Measurements from ENCODE around the gene UXS1. TPM values are rescaled to one million over a fixed set of nuclear protein-coding genes. Genes with fewer than 3 reads are reported as not detected.
"Not testable (repeated sequence)": the region's sequence is repeated elsewhere in the genome, so short reads cannot be mapped to it uniquely, and the experiment has no call there.

The UXS1 gene
- total RNA-seq (100 to 1,000 TPM in 4 of 5 donors, 10 to 100 TPM in 1; 90.8 to 167 (median 145) TPM), total RNA-seq (23.5 to 142 (median 69.5) reads per million in 29 experiments)
- total RNA-seq (2013): 102 TPM

DNA sequence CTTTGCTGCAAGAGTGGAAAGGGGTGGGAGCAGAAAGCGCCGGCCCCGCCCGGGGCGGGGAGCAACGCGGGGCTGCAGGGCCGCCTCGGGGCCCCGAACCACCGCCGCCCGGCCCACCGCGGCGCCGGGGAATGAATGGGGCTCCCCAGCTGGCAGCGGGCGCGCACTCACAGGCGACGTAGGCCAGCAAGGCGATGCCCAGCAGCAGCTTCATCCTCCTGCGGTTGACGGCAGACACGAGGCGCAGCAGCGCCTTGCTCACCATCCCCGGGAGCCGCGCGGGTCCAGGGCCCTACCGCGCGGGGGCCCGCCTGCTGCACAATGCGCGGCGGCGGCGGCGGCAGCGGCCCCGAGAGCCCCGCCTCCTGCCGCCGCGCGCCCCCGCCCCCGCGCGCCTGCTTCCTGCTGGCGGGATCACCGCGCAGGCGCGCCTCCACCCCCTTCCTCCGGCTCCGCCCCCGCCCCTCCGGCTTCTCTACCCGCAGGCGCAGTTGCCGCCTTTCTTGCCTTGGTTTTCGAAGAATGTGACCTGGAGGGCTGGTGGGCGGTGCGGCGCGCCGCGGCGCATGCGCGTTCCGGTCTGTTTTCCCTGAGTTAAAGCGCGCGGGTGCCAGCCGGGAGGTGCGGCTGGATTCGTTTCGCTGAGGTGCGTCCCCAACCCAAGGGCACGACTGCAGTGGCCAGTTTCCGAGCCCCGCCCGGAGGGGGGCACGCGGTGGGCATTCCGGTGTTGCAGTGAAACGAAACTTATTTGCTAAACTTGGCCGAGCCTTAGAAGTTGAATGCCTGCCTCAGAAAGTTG, at the start of gene UXS1:
Gene UXS1 (minus strand): TSS at position 325 of the 802 bp plus-strand sequence. CDS start 60 bp downstream, at position 265.
- POLR2A ChIA-PET: no interaction called here
- Histone ChIP-seq H3K9me3 (no peaks in the 10 kb centered on the region), H3K27me3 (replicated peaks in 1 of 2; ENCODE audit: control insufficient read depth in 2 of 2, extremely low read depth in 1 of 2, insufficient read depth in 2 of 2, low read length in 1 of 2) (peaks cover 0 to 4% of the 10 kb centered on the region in 2 experiments), H3K27ac (ENCODE audit: low read length) (peak within 1 kb of the TSS; percentile 61), H3K4me3 (ENCODE audit: control insufficient read depth in 1 of 2, extremely low read depth in 1 of 2, low read length in 1 of 2) (peak within 1 kb of the TSS; percentile 71 to 84), H3K36me3 (ENCODE audit: control insufficient read depth in 2 of 2, extremely low read depth in 1 of 2, insufficient read depth in 1 of 2, low read length in 1 of 2) (no peaks in the 10 kb centered on the region), H3K4me1 (ENCODE audit: control insufficient read depth in 1 of 2, extremely low read depth in 1 of 2, insufficient read depth in 2 of 2, low read length in 2 of 2) (peaks cover 19 to 32% of the 10 kb centered on the region in 2 experiments)
- H3K4me3 Mint-ChIP-seq: peak within 1 kb of the TSS; percentile 78 to 96 (median 92)
- DNase-seq: peak; percentile 94 to 99 (median 98)
- no peaks in the 10 kb centered on the region for H3K9me3 Mint-ChIP-seq
- H3K27me3 Mint-ChIP-seq: no peaks in the 10 kb centered on the region
- WGBS (ENCODE audit: insufficient coverage): under 1% methylated on average over 93 of the region's 93 CpGs
- peaks cover 46 to 50% (median 50%) of the 10 kb centered on the region in 3 donors for H3K4me1 Mint-ChIP-seq
- CTCF ChIA-PET: interaction anchor here in 1 of 2 donors (1.4 kb wide), 1 partner anchor 27 kb away, joined by 3 read pairs; no protein-coding TSS in a partner anchor
- ATAC-seq (replicated peaks in 1 of 4): peak; percentile 83 to 89 (median 86)
- peak within 1 kb of the TSS; percentile 95 to 96 for H3K27ac Mint-ChIP-seq
- peaks cover 3% of the 10 kb centered on the region for H3K36me3 Mint-ChIP-seq

DNA sequence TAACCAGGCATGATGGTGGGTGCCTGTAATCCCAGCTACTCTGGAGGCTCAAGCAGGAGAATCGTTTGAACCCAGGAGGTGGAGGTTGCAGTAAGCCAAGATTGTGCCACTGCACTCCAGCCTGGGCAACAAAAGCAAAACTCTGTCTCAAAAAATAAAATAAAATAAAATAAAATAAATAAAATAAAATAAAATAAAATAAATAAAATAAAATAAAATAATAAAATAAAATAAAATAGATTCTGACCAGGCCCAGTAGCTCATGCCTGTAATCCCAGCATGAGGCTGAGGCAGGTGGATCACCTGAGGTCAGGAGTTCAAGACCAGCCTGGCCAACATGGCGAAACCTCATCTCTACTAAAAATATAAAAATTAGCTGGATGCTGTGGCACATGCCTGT, 45.4 kb upstream of the UXS1 start:
- POLR2A ChIA-PET; H3K27me3 ChIP-seq (replicated peaks in 1 of 2; ENCODE audit: control insufficient read depth in 2 of 2, extremely low read depth in 1 of 2, insufficient read depth in 2 of 2, low read length in 1 of 2); H3K4me3 ChIP-seq (ENCODE audit: control insufficient read depth in 1 of 2, extremely low read depth in 1 of 2, low read length in 1 of 2); H3K36me3 ChIP-seq (ENCODE audit: control insufficient read depth in 2 of 2, extremely low read depth in 1 of 2, insufficient read depth in 1 of 2, low read length in 1 of 2); DNase-seq; H3K4me1 Mint-ChIP-seq; H3K27ac ChIP-seq (ENCODE audit: low read length); H3K27ac Mint-ChIP-seq; H3K27me3 Mint-ChIP-seq; CTCF ChIA-PET; H3K9me3 ChIP-seq; H3K4me3 Mint-ChIP-seq; ATAC-seq (replicated peaks in 1 of 4); H3K4me1 ChIP-seq (ENCODE audit: control insufficient read depth in 1 of 2, extremely low read depth in 1 of 2, insufficient read depth in 2 of 2, low read length in 2 of 2): not testable (repeated sequence)
- 100% methylated on average over 1 of the region's 2 CpGs for WGBS (ENCODE audit: insufficient coverage)
- Mint-ChIP-seq H3K9me3 (peaks cover 11 to 27% (median 19%) of the 10 kb centered on the region in 3 donors), H3K36me3 (peaks cover 17% of the 10 kb centered on the region)

DNA sequence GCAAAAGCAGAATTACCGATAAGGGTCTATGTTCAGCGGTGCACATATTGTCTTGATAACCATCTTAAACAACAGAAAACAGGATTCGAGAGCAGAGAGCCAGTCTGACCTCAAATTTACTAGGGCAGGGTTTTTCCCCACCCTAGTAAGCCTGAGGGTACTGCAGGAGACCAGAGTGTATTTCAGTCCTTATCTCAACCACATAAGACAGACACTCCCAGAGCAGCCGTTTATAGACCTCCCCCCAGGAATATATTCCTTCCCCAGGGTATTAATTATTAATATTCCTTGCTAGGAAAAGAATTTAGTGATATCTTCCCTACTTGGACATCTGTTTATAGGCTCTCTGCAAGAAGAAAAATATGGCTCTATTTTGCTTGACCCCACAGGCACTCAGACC, 41.3 kb upstream of the UXS1 start:
- DNase-seq; ATAC-seq (replicated peaks in 1 of 4); H3K27me3 Mint-ChIP-seq; H3K4me1 Mint-ChIP-seq; H3K4me1 ChIP-seq (ENCODE audit: control insufficient read depth in 1 of 2, extremely low read depth in 1 of 2, insufficient read depth in 2 of 2, low read length in 2 of 2); POLR2A ChIA-PET; CTCF ChIA-PET; H3K4me3 ChIP-seq (ENCODE audit: control insufficient read depth in 1 of 2, extremely low read depth in 1 of 2, low read length in 1 of 2); H3K27ac ChIP-seq (ENCODE audit: low read length); H3K4me3 Mint-ChIP-seq; H3K36me3 ChIP-seq (ENCODE audit: control insufficient read depth in 2 of 2, extremely low read depth in 1 of 2, insufficient read depth in 1 of 2, low read length in 1 of 2); H3K9me3 ChIP-seq; H3K27ac Mint-ChIP-seq; H3K27me3 ChIP-seq (replicated peaks in 1 of 2; ENCODE audit: control insufficient read depth in 2 of 2, extremely low read depth in 1 of 2, insufficient read depth in 2 of 2, low read length in 1 of 2): not testable (repeated sequence)
- Mint-ChIP-seq H3K9me3 (peaks cover 16 to 35% (median 21%) of the 10 kb centered on the region in 3 donors), H3K36me3 (peaks cover 18% of the 10 kb centered on the region)
- 67% methylated on average over 1 of the region's 4 CpGs for WGBS (ENCODE audit: insufficient coverage)

DNA sequence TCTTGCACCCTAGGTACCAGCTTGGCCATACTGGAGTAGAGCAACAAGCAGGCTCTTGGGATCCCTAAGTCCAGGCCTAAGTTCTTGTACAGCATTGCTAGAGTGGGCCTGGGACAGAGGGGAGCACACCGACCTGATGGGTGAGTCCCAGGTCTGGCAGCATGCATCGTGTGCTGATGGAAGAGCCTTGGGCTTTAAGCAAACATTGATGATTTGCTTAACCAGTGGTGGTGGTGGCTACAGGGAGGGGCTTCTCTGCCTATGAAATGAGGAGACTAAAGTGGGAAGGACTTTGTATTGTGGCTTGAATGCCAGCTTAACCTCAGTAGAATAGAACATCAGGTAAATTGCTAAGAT, 39.2 kb upstream of the UXS1 start:
- Histone ChIP-seq H3K27me3 (replicated peaks in 1 of 2; ENCODE audit: control insufficient read depth in 2 of 2, extremely low read depth in 1 of 2, insufficient read depth in 2 of 2, low read length in 1 of 2) (peaks cover 0 to 7% of the 10 kb centered on the region in 2 experiments), H3K27ac (ENCODE audit: low read length) (no peak overlapping the region), H3K4me3 (ENCODE audit: control insufficient read depth in 1 of 2, extremely low read depth in 1 of 2, low read length in 1 of 2) (no peak overlapping the region), H3K4me1 (ENCODE audit: control insufficient read depth in 1 of 2, extremely low read depth in 1 of 2, insufficient read depth in 2 of 2, low read length in 2 of 2) (no peaks in the 10 kb centered on the region), H3K36me3 (ENCODE audit: control insufficient read depth in 2 of 2, extremely low read depth in 1 of 2, insufficient read depth in 1 of 2, low read length in 1 of 2) (no peaks in the 10 kb centered on the region), H3K9me3 (peaks cover 3% of the 10 kb centered on the region)
- no peak overlapping the region for H3K27ac Mint-ChIP-seq
- no peak for ATAC-seq (replicated peaks in 1 of 4)
- no peak for DNase-seq
- ChIA-PET POLR2A (no interaction called here), CTCF (no interaction called here)
- 93% methylated on average over 2 of the region's 2 CpGs for WGBS (ENCODE audit: insufficient coverage)
- H3K4me3 Mint-ChIP-seq: no peak overlapping the region
- H3K4me1 Mint-ChIP-seq: no peaks in the 10 kb centered on the region
- peaks cover 0 to 8% of the 10 kb centered on the region in 2 donors for H3K27me3 Mint-ChIP-seq
- peaks cover 18% of the 10 kb centered on the region for H3K36me3 Mint-ChIP-seq
- peaks cover 16 to 35% (median 21%) of the 10 kb centered on the region in 3 donors for H3K9me3 Mint-ChIP-seq

DNA sequence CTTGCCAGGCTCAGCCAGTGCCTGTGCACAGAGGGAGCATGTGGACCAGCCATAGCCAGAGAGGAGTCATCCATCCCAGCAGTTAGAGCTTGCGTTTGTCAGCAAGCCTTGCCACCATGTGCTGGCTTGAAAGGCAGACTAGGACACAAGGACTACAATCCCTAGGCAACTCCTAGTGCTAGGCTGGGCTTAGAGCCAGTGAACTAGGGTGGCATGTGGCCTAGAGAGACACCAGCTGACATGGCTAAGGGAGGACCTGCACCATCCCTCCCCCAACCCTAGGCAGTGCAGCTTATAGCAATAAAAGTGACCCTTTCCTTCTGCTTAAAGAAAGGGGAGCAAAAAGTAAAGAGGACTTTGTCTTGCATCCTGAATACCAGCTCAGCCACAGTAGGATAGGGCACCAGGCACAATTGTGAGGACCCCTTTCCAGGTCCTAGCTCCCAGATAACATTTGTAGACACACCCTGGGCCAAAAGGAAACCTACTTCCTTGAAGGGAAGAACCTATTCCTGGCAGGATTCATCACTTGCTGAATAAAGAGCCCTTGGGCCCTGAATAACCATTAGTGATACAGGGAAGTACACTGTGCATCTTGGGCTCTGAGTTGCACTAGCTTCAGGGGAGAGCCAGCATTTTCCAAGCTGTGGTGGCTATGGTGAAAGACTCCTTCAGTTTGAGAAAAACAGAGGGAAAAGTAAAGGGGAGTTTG, 38.7 kb upstream of the UXS1 start:
- Mint-ChIP-seq H3K9me3 (peaks cover 16 to 35% (median 21%) of the 10 kb centered on the region in 3 donors), H3K4me1 (no peaks in the 10 kb centered on the region), H3K27me3 (peaks cover 0 to 8% of the 10 kb centered on the region in 2 donors), H3K27ac (no peak overlapping the region), H3K36me3 (peaks cover 18% of the 10 kb centered on the region), H3K4me3 (no peak overlapping the region)
- H3K27ac ChIP-seq (ENCODE audit: low read length): no peak overlapping the region
- no peak for ATAC-seq (replicated peaks in 1 of 4)
- H3K36me3 ChIP-seq (ENCODE audit: control insufficient read depth in 2 of 2, extremely low read depth in 1 of 2, insufficient read depth in 1 of 2, low read length in 1 of 2): no peaks in the 10 kb centered on the region
- H3K4me3 ChIP-seq (ENCODE audit: control insufficient read depth in 1 of 2, extremely low read depth in 1 of 2, low read length in 1 of 2): no peak overlapping the region
- peaks cover 0 to 7% of the 10 kb centered on the region in 2 experiments for H3K27me3 ChIP-seq (replicated peaks in 1 of 2; ENCODE audit: control insufficient read depth in 2 of 2, extremely low read depth in 1 of 2, insufficient read depth in 2 of 2, low read length in 1 of 2)
- no peak for DNase-seq
- H3K9me3 ChIP-seq: peaks cover 3% of the 10 kb centered on the region
- no peaks in the 10 kb centered on the region for H3K4me1 ChIP-seq (ENCODE audit: control insufficient read depth in 1 of 2, extremely low read depth in 1 of 2, insufficient read depth in 2 of 2, low read length in 2 of 2)
- 100% methylated on average over 1 of the region's 1 CpG for WGBS (ENCODE audit: insufficient coverage)
- POLR2A ChIA-PET: interaction anchor here in 1 of 2 donors (0.6 kb wide), 1 partner anchor 695 kb away, joined by 5 read pairs; no protein-coding TSS in a partner anchor
- CTCF ChIA-PET: interaction anchor here in 1 of 2 donors (0.6 kb wide), 1 partner anchor 12 kb away, joined by 3 read pairs; no protein-coding TSS in a partner anchor

DNA sequence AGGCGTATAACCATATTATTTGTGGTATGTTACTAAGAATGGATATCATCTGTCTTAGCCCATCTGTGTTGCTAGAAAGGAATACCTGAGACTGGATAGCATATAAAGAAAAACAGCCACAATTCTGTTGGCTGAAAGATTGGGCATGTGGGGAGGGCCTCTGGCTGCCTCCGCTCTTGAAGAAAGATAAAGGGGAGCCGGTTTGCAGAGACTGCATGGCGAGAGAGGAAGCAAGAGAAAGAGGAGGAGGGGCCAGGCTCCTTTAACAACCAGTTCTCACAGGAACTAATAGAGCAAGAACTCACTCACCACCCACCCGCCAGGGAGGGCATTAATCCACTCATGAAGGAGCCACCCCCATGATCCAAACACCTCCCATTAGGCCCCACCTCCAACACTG, 29.2 kb upstream of the UXS1 start:
- no peak overlapping the region for H3K4me3 ChIP-seq (ENCODE audit: control insufficient read depth in 1 of 2, extremely low read depth in 1 of 2, low read length in 1 of 2)
- H3K4me1 Mint-ChIP-seq: no peaks in the 10 kb centered on the region
- no peak overlapping the region for H3K4me3 Mint-ChIP-seq
- H3K9me3 ChIP-seq: no peaks in the 10 kb centered on the region
- no CpG with 5 or more reads among the region's 5 CpGs for whole genome bisulfite sequencing (ENCODE audit: insufficient coverage)
- no peaks in the 10 kb centered on the region for H3K9me3 Mint-ChIP-seq
- no peaks in the 10 kb centered on the region for H3K4me1 ChIP-seq (ENCODE audit: control insufficient read depth in 1 of 2, extremely low read depth in 1 of 2, insufficient read depth in 2 of 2, low read length in 2 of 2)
- H3K27ac ChIP-seq (ENCODE audit: low read length): no peak overlapping the region
- DNase-seq: no peak
- ATAC-seq (replicated peaks in 1 of 4): no peak
- no peak overlapping the region for H3K27ac Mint-ChIP-seq
- ChIA-PET POLR2A (no interaction called here), CTCF (no interaction called here)
- no peaks in the 10 kb centered on the region for H3K36me3 Mint-ChIP-seq
- no peaks in the 10 kb centered on the region for H3K36me3 ChIP-seq (ENCODE audit: control insufficient read depth in 2 of 2, extremely low read depth in 1 of 2, insufficient read depth in 1 of 2, low read length in 1 of 2)
- H3K27me3 Mint-ChIP-seq: no peaks in the 10 kb centered on the region
- no peaks in the 10 kb centered on the region for H3K27me3 ChIP-seq (replicated peaks in 1 of 2; ENCODE audit: control insufficient read depth in 2 of 2, extremely low read depth in 1 of 2, insufficient read depth in 2 of 2, low read length in 1 of 2)

Data from T-cell (primary cell).